Dermis blood vessel endothelial cell (primary cell): ENCODE measurements around the gene FYCO1. TPM values are rescaled to one million over a fixed set of nuclear protein-coding genes. Genes with fewer than 3 reads are reported as not detected.

Experiments used
- DNase-seq: peaks from one replicate; pipeline ENCODE4 v3.0.0; 2010
- total RNA-seq: library from RNA; depleted of rRNA; stranded (reverse); fragments of >200 nt; gene quantifications from 2 replicates; pipeline ENCODE4 v1.2.3, GENCODE V29; 2014

The FYCO1 gene
- total RNA-seq, 1 donor from 2014 or later = 14.5 TPM

GRCh38 chr3:45960289-45960688, 35.3 kb downstream of the FYCO1 start:
- no peak for DNase-seq

GRCh38 chr3:45959201-45959600, 36.4 kb downstream of the FYCO1 start:
- no peak for DNase-seq

- DNase-seq = no peak
These were observed 37.3 kb downstream of the FYCO1 start for GRCh38 chr3:45958321-45958791.

GRCh38 chr3:45957586-45957985, 38.0 kb downstream of the FYCO1 start:
- no peak for DNase-seq

GRCh38 chr3:45955706-45956105, 39.9 kb downstream of the FYCO1 start:
- no peak for DNase-seq

GRCh38 chr3:45955017-45955647, 40.5 kb downstream of the FYCO1 start:
- no peak for DNase-seq

- DNase-seq = no peak
These were observed 41.3 kb downstream of the FYCO1 start for GRCh38 chr3:45954306-45954705.

- DNase-seq = no peak
These were observed 42.1 kb downstream of the FYCO1 start for GRCh38 chr3:45953536-45953935.

- DNase-seq = no peak
These were observed 43.2 kb downstream of the FYCO1 start for GRCh38 chr3:45952456-45952855.

- DNase-seq = no peak
These were observed 43.7 kb downstream of the FYCO1 start for GRCh38 chr3:45951946-45952345.

GRCh38 chr3:45950686-45951600, 44.7 kb downstream of the FYCO1 start:
- DNase-seq = no peak

- no peak for DNase-seq
These were observed 45.5 kb downstream of the FYCO1 start for GRCh38 chr3:45950131-45950530.

GRCh38 chr3:45949432-45949831, 46.2 kb downstream of the FYCO1 start:
- DNase-seq = no peak

GRCh38 chr3:45948881-45949280, 46.7 kb downstream of the FYCO1 start:
- DNase-seq = no peak

- DNase-seq = no peak
These were observed 47.3 kb downstream of the FYCO1 start for GRCh38 chr3:45948311-45948781.

- DNase-seq = no peak
These were observed 48.3 kb downstream of the FYCO1 start for GRCh38 chr3:45947361-45947760.

GRCh38 chr3:45946875-45947274, 48.7 kb downstream of the FYCO1 start:
- DNase-seq = no peak

- no peak for DNase-seq
These were observed 49.3 kb downstream of the FYCO1 start for GRCh38 chr3:45946307-45946706.

GRCh38 chr3:45944830-45945620, 50.6 kb downstream of the FYCO1 start:
- no peak for DNase-seq

- no peak for DNase-seq
These were observed 52.3 kb downstream of the FYCO1 start, which contains the start of gene CXCR6 for GRCh38 chr3:45943207-45943846. TSS of gene CXCR6 (plus strand) at chr3:45943464. CDS start at chr3:45946482, 3,018 bp downstream.

- peak; percentile 55 for DNase-seq
These were observed 53.4 kb downstream of the FYCO1 start for GRCh38 chr3:45942051-45942825.
